Midbrain (tissue), 1 donor: ENCODE results near the gene ITGB8.

Experiments
- DNase-seq: peaks from one replicate; lab custom pipeline; 2025; lab: John Stamatoyannopoulos, UW

Gene ITGB8

GRCh38 chr7:20431146-20431545 lies 100.4 kb downstream of the ITGB8 start:
- DNase-seq, result no peak

GRCh38 chr7:20432071-20432470 lies 101.4 kb downstream of the ITGB8 start:
- DNase-seq, result no peak

DNA sequence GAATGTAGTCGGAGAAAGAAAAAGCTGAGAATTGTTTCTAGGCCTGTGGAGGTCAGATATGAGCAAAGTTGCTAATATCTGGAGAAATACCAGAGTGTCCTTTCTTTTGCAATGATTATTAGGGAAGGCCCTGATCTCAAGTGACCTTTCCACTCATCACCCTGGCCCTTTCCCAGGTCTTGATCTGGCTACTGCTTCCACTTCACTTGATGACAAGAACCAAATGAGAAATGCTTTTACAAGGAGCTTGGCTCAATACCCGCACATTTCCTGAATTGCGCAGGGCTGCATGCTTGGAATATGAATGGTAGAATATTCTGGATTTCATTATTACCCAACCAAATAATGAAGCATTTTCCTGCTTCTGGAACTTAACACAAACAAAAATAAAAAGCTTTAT lies 104.6 kb downstream of the ITGB8 start:
- DNase-seq, result no peak

DNA sequence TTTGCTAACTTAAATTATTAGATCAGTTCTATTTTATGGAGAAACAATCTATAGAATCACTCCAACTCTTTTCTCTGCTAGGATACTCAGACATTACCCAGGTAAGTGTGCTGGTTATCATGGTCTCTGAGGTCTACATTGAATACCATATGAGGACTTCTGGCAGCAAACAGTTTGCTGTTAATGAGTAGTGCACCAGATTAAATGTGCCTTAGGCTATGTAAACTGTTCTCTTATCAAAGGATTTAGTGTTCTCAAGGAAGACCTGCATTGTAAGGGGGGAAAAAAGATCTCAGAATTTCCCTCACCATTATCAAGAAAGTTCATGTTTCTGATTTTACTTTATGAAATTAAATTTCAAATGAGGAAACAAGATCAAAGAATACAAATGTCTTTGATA lies 107.5 kb downstream of the ITGB8 start:
- no peak for DNase-seq

- no peak for DNase-seq
Measured at GRCh38 chr7:20438694-20439376, 108.1 kb downstream of the ITGB8 start.

- no peak for DNase-seq
Measured at GRCh38 chr7:20439416-20440185, 108.9 kb downstream of the ITGB8 start.

- peak; percentile 26 for DNase-seq
Measured at GRCh38 chr7:20440472-20441105, 109.9 kb downstream of the ITGB8 start.

- DNase-seq, result no peak
Measured at GRCh38 chr7:20441346-20441745, 110.6 kb downstream of the ITGB8 start.

- DNase-seq, result no peak
Measured at GRCh38 chr7:20441991-20442441, 111.3 kb downstream of the ITGB8 start.

DNA sequence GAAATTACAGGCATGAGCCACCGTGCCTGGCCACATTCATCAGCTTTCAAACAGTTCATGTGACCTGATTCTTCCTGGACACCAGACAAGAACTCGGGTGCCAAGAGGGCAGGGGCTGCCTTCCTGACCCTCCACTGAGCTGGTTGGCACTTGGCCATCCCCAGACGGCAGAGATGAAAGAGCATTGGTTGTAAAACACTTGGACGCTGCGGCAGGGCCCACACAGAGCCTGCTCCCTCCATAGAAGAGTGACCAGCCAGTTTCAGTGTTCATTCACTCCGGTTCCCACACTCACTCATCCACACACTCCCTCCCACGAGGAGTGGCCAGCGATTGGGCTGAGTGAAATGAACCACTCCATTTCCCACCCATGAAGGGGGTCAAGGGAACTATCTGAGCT lies 112.3 kb downstream of the ITGB8 start:
- DNase-seq, result no peak

DNA sequence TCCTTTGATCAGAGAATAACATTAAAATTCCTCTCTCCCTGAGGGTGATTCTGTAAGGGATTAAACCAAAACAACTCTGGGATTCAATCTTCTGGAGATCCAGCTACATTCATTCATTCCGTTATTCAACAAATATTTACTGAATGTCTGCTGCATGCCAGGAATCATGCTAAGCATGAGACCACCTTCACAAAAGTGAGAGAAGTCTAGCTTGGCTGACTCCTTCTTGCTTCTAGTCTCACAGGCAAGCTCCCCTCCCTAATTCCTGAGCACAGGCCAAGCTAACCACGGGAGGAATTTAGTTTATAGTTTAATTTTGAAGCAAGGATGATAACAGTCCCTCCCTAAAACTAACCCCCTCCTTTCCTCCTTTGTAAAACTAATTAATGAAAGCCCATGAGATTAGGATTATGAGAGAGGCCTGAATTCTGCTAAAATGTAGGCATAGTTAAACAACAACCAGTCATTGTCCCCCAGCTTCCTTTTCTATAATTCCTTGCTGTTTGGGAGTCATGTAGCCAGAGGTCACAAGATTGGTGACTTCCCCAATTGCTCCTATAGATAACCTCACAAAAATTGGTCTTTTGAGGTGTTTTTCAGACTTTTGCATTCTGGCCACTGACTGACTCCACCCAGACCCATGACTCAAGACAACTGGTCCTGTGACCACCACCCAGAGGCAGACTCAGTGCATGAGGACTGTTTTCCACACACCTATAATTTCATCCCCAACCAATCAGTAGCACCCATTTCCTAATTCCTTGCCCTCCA lies 113.5 kb downstream of the ITGB8 start:
- no peak for DNase-seq

DNA sequence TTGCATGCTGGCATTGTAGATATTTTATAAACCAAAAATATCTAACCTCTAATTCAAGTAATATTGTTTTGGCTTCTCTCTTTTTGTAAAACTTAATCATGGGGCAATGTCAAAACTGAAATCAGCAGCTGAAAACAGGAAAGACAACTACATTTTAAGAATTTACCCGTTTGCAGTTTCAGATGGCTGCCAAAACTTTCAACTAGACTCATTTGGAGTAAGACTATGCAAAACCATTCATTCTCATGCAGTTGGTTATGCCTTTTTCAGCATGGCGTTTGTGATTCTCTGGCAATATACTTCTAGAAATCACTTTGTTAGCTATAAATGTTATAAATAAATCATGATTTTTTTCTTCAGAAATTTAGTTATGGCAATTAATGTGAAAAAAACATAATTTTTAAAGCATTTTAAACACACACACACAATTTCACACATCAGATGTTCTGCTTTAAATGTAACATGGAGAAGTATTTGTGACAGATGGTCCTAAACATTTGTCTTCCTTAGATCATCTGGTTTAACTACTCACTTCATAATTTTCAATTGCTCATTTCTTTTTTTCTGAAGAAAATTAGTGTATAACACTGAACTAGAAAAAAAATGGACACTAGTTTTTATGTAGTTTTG lies 116.4 kb downstream of the ITGB8 start:
- DNase-seq, result no peak

DNA sequence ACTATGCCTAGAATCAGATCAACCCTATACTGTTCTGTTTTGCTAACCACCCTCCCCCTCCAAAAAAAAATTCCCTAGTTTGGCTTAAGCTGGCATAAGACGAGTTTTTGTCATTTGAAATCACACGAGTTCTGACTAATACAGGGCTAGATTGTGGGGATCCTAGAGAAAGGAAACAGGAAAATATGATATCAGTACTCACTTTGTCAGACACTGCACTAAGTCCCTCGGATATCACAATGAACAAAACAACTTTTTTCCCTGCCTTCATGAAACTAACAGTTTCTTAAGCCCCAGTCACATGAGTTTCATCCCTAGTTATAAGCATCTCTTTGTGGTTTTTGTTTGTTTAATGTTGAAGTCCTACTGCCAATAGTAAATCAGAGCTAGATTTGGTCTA lies 118.5 kb downstream of the ITGB8 start:
- DNase-seq, result no peak

DNA sequence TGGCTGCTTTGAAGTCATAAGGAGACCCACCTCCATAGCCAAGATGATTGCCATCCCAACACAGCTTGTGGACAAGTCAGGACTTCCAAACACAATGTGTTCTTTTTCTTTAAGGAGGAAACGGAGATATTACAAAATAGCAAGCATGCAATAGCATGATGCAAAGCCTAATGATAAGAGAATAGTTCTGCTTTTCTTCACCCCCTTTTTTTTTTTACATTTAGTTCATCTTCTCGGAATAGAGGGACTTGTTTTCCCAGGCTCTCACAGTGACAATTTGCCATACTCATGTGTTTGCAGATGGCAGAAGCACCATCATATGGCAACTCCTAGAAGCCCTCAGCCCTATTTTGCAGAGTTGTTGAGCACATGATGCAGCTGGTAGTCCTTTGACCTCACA lies 119.8 kb downstream of the ITGB8 start:
- no peak for DNase-seq

DNA sequence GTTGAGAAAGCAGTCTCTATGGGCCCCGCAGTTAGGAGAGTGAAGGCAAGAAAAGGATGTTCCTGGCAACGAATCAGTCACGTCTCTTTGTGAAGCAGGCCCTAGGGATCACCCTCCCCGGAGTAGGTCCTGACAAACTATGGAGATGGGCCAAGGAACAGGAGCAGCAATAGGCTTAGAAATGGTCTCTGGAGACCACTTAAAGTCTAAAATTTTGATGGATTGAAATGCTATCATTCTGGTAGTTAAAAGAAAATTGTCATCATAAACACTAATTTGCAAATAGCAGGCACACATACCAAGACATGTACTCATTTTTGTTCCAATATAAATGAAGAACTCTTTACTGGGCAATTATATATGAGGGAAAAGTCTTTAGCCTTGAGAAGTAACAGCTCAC lies 123.5 kb downstream of the ITGB8 start:
- no peak for DNase-seq

DNA sequence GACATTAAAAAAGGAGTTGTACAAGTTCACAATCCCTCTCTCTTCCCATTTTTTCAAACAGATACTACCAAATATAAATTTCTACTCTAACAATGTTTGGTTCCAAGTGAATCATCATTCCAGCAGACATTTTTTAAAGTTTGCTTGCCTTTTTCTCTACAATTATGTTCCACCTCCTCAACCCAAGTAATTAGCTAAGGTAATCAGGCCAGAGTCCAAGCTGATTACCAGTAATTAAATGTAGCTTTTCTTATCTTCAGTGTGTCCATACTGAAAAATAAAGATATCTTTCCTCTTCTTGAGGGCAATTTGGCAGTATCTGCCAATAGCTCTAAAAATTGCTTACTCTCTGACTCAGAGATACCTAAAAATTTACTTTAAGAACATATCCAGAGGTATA lies 126.0 kb downstream of the ITGB8 start:
- DNase-seq, result no peak

- DNase-seq, result no peak
Measured at GRCh38 chr7:20458521-20458920, 127.8 kb downstream of the ITGB8 start.

DNA sequence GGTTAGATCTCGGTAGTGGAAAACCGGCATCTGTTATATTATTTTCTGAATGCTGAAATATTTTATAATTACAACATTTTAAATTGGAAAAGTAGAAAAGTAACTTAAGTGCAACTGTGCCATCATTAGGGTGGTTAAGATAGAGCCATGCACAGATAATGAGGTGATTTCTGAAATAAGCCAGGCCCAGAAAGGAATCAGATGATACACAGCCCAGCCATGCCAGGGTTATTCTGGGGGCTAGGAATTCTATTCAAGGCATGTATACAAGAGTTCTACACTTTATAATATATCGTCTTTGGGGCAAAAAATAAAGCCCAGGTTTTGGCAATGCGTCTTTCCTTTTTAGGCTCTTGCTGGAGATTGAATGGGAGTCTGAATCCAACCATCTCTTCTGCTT lies 128.7 kb downstream of the ITGB8 start:
- DNase-seq, result no peak

- DNase-seq, result no peak
Measured at GRCh38 chr7:20464891-20465290, 134.2 kb downstream of the ITGB8 start.
